GM10248 (cell line): ENCODE results near the gene EDA2R.

Experiments used
- CTCF ChIA-PET: fragments of 300-600 bp; sonication (Branson Sonifier 250); formaldehyde crosslinking; extraction: SDS; loops from one replicate; lab custom pipeline; 2021; ENCODE audit warnings: antibody characterized with exemption; lab: Yijun Ruan, JAX
- POLR2A ChIA-PET: fragments of 350-650 bp; sonication (Branson Sonifier 250); formaldehyde crosslinking; extraction: SDS; loops from one replicate; lab custom pipeline; 2020; ENCODE audit warnings: antibody characterized with exemption; lab: Yijun Ruan, JAX
- DNase-seq: peaks from one replicate; pipeline ENCODE4 v3.0.0; 2012; ENCODE audit errors: extremely low spot score
- CTCF ChIP-seq: IDR thresholded peaks from 2 replicates; pipeline ENCODE4 v1.5.1; 2012; ENCODE audit warnings: mild to moderate bottlenecking, low read depth; ENCODE audit errors: extremely low read depth, missing control alignments, control extremely low read depth

The EDA2R gene

GRCh38 chrX:66632981-66633380 lies 5.9 kb downstream of the EDA2R start:
- CTCF ChIA-PET: interaction anchor here (1.8 kb wide), 1 partner anchor 8 kb away, joined by 5 read pairs; no protein-coding TSS in a partner anchor
- no peak for TF ChIP-seq CTCF
- no peak for DNase-seq
- POLR2A ChIA-PET: no interaction called here

- TF ChIP-seq CTCF: no peak
- no peak for DNase-seq
- ChIA-PET POLR2A (no interaction called here), CTCF (no interaction called here)
Measured at GRCh38 chrX:66632473-66632872, 6.4 kb downstream of the EDA2R start.

GRCh38 chrX:66625525-66625924 lies 13.4 kb downstream of the EDA2R start:
- ChIA-PET POLR2A (no interaction called here), CTCF (interaction anchor here (1.0 to 1.5 kb wide), 2 partner anchors 8 to 21 kb away, joined by 3 to 5 read pairs; no protein-coding TSS in a partner anchor)
- DNase-seq: no peak
- TF ChIP-seq CTCF: no peak

- TF ChIP-seq CTCF: no peak
- DNase-seq: no peak
- ChIA-PET CTCF (interaction anchor here (1.3 kb wide), 1 partner anchor 15 kb away, joined by 3 read pairs; no protein-coding TSS in a partner anchor), POLR2A (no interaction called here)
Measured at GRCh38 chrX:66622209-66622608, 16.7 kb downstream of the EDA2R start.

- TF ChIP-seq CTCF: no peak
- no peak for DNase-seq
- CTCF ChIA-PET: interaction anchor here (1.5 kb wide), 2 partner anchors 12 to 14 kb away, joined by 4 read pairs; no protein-coding TSS in a partner anchor
- POLR2A ChIA-PET: no interaction called here
Measured at GRCh38 chrX:66616944-66617343, 21.9 kb downstream of the EDA2R start.

- CTCF ChIA-PET: interaction anchor here (1.3 kb wide), 1 partner anchor 14 kb away, joined by 4 read pairs; no protein-coding TSS in a partner anchor
- POLR2A ChIA-PET: no interaction called here
- TF ChIP-seq CTCF: no peak
- no peak for DNase-seq
Measured at GRCh38 chrX:66602381-66602938, 36.4 kb downstream of the EDA2R start.
